ENCODE results near the gene ODR4.

DNA sequence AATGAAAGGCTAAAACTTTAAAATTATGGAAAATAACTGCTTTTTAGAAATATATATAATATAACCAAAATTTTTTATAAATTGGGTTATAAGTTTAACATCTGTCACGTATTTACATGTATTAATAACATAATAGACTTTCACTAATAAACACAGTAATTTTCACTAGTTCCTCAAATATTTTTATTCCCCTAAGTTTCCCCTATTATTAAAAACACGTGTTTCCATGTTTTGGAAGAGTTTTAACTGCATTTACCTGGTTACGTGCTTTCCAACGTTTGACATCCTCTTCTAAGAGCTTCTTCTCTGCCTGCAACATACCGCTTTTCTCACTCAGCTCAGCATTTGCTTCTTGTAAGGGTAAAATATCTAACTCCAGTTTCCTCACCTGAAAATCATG, 34.9 kb upstream of the ODR4 start:
- no peak for TF ChIP-seq SMC3 (IDR thresholded peaks at IDR 0.05; ENCODE audit: low read depth, low read length)
- TF ChIP-seq, protein P1, sequence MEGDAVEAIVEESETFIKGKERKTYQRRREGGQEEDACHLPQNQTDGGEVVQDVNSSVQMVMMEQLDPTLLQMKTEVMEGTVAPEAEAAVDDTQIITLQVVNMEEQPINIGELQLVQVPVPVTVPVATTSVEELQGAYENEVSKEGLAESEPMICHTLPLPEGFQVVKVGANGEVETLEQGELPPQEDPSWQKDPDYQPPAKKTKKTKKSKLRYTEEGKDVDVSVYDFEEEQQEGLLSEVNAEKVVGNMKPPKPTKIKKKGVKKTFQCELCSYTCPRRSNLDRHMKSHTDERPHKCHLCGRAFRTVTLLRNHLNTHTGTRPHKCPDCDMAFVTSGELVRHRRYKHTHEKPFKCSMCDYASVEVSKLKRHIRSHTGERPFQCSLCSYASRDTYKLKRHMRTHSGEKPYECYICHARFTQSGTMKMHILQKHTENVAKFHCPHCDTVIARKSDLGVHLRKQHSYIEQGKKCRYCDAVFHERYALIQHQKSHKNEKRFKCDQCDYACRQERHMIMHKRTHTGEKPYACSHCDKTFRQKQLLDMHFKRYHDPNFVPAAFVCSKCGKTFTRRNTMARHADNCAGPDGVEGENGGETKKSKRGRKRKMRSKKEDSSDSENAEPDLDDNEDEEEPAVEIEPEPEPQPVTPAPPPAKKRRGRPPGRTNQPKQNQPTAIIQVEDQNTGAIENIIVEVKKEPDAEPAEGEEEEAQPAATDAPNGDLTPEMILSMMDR (conservative IDR thresholded peaks at IDR 0.05; ENCODE audit: low read depth, low read length): no peak
- TF ChIP-seq POLR2A (IDR thresholded peaks at IDR 0.05; ENCODE audit: low read depth, low read length): no peak
- no peak for TF ChIP-seq RFX5 (IDR thresholded peaks at IDR 0.05; ENCODE audit: low read depth, low read length)
- TF ChIP-seq MXI1 (IDR thresholded peaks at IDR 0.05; ENCODE audit: borderline replicate concordance, low read depth, low read length): no peak
- TF ChIP-seq MAZ (IDR thresholded peaks at IDR 0.05; ENCODE audit: borderline replicate concordance, low read depth, low read length): no peak
- TF ChIP-seq RCOR1 (IDR thresholded peaks at IDR 0.05; ENCODE audit: insufficient replicate concordance, low read length): no peak

Data from IMR-90 (cell line).